SU-DHL-6 (cell line): ENCODE measurements around the gene OR4X2.
"Not testable (repeated sequence)": the region's sequence is repeated elsewhere in the genome, so short reads cannot be mapped to it uniquely, and the experiment has no call there.

Experiments used
- EZH2phosphoT487 ChIP-seq: fragments of 200-600 bp; sonication (generic), shearing (Covaris generic); conservative IDR thresholded peaks from 2 replicates; pipeline ENCODE4 v1.6.1; 2018; ENCODE audit warnings: mild to moderate bottlenecking, antibody characterized with exemption, low read length, moderate library complexity, mixed read lengths
- TF ChIP-seq, protein P1 (sequence below): fragments of 200-600 bp; sonication (generic); IDR thresholded peaks from one replicate; pipeline ENCODE4 v1.5.1; 2017; ENCODE audit warnings: antibody characterized with exemption, mild to moderate bottlenecking, low read length, moderate library complexity; ENCODE audit not compliant: insufficient read depth, poor library complexity, severe bottlenecking

GRCh38 chr11:48230057-48230456 is 14.8 kb upstream of the OR4X2 start:
- TF ChIP-seq, protein P1, sequence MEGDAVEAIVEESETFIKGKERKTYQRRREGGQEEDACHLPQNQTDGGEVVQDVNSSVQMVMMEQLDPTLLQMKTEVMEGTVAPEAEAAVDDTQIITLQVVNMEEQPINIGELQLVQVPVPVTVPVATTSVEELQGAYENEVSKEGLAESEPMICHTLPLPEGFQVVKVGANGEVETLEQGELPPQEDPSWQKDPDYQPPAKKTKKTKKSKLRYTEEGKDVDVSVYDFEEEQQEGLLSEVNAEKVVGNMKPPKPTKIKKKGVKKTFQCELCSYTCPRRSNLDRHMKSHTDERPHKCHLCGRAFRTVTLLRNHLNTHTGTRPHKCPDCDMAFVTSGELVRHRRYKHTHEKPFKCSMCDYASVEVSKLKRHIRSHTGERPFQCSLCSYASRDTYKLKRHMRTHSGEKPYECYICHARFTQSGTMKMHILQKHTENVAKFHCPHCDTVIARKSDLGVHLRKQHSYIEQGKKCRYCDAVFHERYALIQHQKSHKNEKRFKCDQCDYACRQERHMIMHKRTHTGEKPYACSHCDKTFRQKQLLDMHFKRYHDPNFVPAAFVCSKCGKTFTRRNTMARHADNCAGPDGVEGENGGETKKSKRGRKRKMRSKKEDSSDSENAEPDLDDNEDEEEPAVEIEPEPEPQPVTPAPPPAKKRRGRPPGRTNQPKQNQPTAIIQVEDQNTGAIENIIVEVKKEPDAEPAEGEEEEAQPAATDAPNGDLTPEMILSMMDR, result not testable (repeated sequence)
- not testable (repeated sequence) for TF ChIP-seq EZH2phosphoT487
